ENCODE data around the gene TM2D1.

TM2D1 gene

GRCh38 chr1:61753998-61754508 lies 29.1 kb upstream of the TM2D1 start:
- Mint-ChIP-seq H3K9me3 (no peaks in the 10 kb centered on the region), H3K36me3 (ENCODE audit: low read depth) (no peaks in the 10 kb centered on the region), H3K4me1 (no peaks in the 10 kb centered on the region), H3K27me3 (ENCODE audit: low read depth, poor library complexity) (no peaks in the 10 kb centered on the region), H3K27ac (no peak overlapping the region), H3K4me3 (no peak overlapping the region)
- DNase-seq = no peak
- no peak for TF ChIP-seq CTCF (IDR thresholded peaks at IDR 0.05)

- H3K4me1 Mint-ChIP-seq = no peaks in the 10 kb centered on the region
- H3K9me3 Mint-ChIP-seq = no peaks in the 10 kb centered on the region
- H3K27me3 Mint-ChIP-seq (ENCODE audit: low read depth, poor library complexity) = no peaks in the 10 kb centered on the region
- H3K36me3 Mint-ChIP-seq (ENCODE audit: low read depth) = no peaks in the 10 kb centered on the region
- H3K4me3 Mint-ChIP-seq = no peak overlapping the region
- DNase-seq = no peak
- H3K27ac Mint-ChIP-seq = no peak overlapping the region
- no peak for TF ChIP-seq CTCF (IDR thresholded peaks at IDR 0.05)
These were observed 28.0 kb upstream of the TM2D1 start for GRCh38 chr1:61752921-61753389.

- Mint-ChIP-seq H3K27me3 (ENCODE audit: low read depth, poor library complexity) (no peaks in the 10 kb centered on the region), H3K4me1 (no peaks in the 10 kb centered on the region), H3K4me3 (no peak overlapping the region), H3K36me3 (ENCODE audit: low read depth) (peaks cover 4% of the 10 kb centered on the region), H3K27ac (no peak overlapping the region), H3K9me3 (no peaks in the 10 kb centered on the region)
- no peak for DNase-seq
- TF ChIP-seq CTCF (IDR thresholded peaks at IDR 0.05) = no peak
These were observed 24.6 kb upstream of the TM2D1 start for GRCh38 chr1:61749574-61749973.

GRCh38 chr1:61748566-61748965 lies 23.6 kb upstream of the TM2D1 start:
- no peak for DNase-seq
- Mint-ChIP-seq H3K4me1 (peaks cover 4% of the 10 kb centered on the region), H3K36me3 (ENCODE audit: low read depth) (peaks cover 4% of the 10 kb centered on the region), H3K9me3 (no peaks in the 10 kb centered on the region), H3K27me3 (ENCODE audit: low read depth, poor library complexity) (peaks cover 5% of the 10 kb centered on the region), H3K27ac (no peak overlapping the region), H3K4me3 (no peak overlapping the region)
- TF ChIP-seq CTCF (IDR thresholded peaks at IDR 0.05) = no peak

GRCh38 chr1:61746813-61747212 lies 21.9 kb upstream of the TM2D1 start:
- H3K9me3 Mint-ChIP-seq = no peaks in the 10 kb centered on the region
- DNase-seq = no peak
- H3K36me3 Mint-ChIP-seq (ENCODE audit: low read depth) = peaks cover 4% of the 10 kb centered on the region
- no peak for TF ChIP-seq CTCF (IDR thresholded peaks at IDR 0.05)
- peaks cover 9% of the 10 kb centered on the region for H3K27me3 Mint-ChIP-seq (ENCODE audit: low read depth, poor library complexity)
- peaks cover 12% of the 10 kb centered on the region for H3K4me1 Mint-ChIP-seq
- no peak overlapping the region for H3K27ac Mint-ChIP-seq
- no peak overlapping the region for H3K4me3 Mint-ChIP-seq
